Fibroblast of lung (primary cell): ENCODE measurements around the gene FAM117A.

Experiments used
- EZH2 ChIP-seq: IDR thresholded peaks from 2 replicates; pipeline ENCODE4 v1.5.1; 2012; ENCODE audit warnings: low read length, control low read depth, mild to moderate bottlenecking; ENCODE audit errors: missing control alignments
- TF ChIP-seq, protein P1 (sequence below), 2 donors: IDR thresholded peaks in 1 of 2; conservative IDR thresholded peaks in 1 of 2; 1 replicate in 1 of 2; 2 replicates in 1 of 2; pipeline ENCODE4 v1.5.1; 2011 to 2012; ENCODE audit warnings: low read length in 2 of 2, control low read depth in 1 of 2, inconsistent platforms in 1 of 2, low read depth in 1 of 2, mild to moderate bottlenecking in 1 of 2

DNA sequence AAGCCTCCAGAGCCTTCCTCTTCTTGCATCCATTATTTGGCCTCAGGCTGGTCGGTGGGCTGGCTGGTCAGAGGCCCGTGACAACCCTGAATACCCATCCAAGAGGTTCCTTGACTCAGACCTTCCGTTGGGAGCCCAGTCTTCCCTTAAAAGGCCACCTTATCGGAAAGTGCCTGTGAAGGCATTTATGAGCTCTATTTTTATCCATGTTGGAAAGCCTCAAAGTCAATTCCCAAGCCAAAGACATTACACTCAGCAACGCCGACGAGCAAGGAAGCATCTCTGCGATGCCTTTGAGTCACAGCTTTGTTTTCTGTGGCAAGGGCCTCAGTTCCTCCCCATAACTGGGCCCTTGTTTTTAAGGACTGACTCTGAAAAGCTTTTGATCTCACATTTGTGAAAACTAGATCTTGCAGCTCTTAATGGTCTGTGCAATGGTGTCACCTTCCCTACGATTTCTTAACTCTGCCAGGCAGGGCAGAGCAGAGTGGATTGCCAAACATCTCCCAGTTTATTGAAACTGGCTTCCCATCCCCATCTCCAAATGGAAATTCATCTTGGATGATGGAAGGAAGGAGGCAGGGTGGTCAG, 72.8 kb downstream of the FAM117A start:
- TF ChIP-seq, protein P1, sequence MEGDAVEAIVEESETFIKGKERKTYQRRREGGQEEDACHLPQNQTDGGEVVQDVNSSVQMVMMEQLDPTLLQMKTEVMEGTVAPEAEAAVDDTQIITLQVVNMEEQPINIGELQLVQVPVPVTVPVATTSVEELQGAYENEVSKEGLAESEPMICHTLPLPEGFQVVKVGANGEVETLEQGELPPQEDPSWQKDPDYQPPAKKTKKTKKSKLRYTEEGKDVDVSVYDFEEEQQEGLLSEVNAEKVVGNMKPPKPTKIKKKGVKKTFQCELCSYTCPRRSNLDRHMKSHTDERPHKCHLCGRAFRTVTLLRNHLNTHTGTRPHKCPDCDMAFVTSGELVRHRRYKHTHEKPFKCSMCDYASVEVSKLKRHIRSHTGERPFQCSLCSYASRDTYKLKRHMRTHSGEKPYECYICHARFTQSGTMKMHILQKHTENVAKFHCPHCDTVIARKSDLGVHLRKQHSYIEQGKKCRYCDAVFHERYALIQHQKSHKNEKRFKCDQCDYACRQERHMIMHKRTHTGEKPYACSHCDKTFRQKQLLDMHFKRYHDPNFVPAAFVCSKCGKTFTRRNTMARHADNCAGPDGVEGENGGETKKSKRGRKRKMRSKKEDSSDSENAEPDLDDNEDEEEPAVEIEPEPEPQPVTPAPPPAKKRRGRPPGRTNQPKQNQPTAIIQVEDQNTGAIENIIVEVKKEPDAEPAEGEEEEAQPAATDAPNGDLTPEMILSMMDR (conservative IDR thresholded peaks at IDR 0.05 in 1 of 2, IDR thresholded peaks at IDR 0.05 in 1 of 2; ENCODE audit: low read depth in 1 of 2, low read length in 2 of 2), result no peak
- TF ChIP-seq EZH2, result no peak
